ENCODE measurements around the gene KMT2C.

The KMT2C gene

GRCh38 chr7:152200395-152200794, 235.4 kb downstream of the KMT2C start:
- no peak for ATAC-seq
- no peak overlapping the region for H3K27ac Mint-ChIP-seq
- H3K27me3 Mint-ChIP-seq = no peaks in the 10 kb centered on the region
- no peak for DNase-seq
- no peaks in the 10 kb centered on the region for H3K4me1 Mint-ChIP-seq
- H3K4me3 Mint-ChIP-seq = no peak overlapping the region
- H3K9me3 Mint-ChIP-seq = no peaks in the 10 kb centered on the region

DNA sequence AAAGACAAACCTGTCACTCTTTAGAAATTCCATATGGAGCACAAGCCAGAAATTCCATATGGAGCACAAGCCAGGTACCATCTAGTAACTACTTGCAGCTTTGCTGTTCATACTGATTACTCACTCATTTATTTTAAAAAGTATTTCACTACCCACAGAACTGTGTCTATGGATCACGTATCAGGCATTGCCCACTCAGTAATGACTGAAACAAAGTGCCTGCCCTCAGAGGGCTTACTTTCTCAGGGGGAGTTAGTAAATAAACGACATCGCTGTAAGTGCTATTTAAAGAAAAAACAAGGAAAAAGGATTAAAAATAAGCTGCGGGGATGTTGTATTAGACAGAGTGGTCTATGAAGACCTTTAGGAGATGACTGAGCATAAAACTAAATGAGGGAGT, 239.4 kb downstream of the KMT2C start:
- ATAC-seq (no peak), DNase-seq (no peak)
- no peak overlapping the region for H3K4me3 Mint-ChIP-seq
- H3K27me3 Mint-ChIP-seq = no peaks in the 10 kb centered on the region
- H3K4me1 Mint-ChIP-seq = no peaks in the 10 kb centered on the region
- no peaks in the 10 kb centered on the region for H3K9me3 Mint-ChIP-seq
- H3K27ac Mint-ChIP-seq = peak overlapping the region in 1 of 2 donors; percentile 61

DNA sequence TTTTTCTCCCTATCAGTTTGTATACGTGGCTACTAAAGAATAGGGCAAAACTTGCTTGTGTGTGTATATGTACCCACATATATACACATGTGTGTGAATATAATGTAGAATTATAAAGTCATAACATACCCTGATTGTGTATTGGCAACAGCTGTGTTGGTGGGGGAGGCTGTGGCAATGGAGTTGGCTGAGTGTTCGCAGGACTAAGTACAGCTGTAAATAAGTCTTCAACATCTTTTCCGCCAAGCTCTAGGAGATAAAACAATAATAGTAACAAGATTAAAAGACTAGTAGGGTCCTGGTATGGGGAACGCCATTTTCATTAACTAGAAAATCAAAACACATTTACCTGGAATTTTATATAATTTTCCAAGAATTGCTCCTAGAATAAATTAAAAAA, 241.9 kb downstream of the KMT2C start:
- Mint-ChIP-seq H3K27me3 (no peaks in the 10 kb centered on the region), H3K4me3 (no peak overlapping the region)
- no peak for ATAC-seq

GRCh38 chr7:152189061-152189460, 246.7 kb downstream of the KMT2C start:
- no peak for ATAC-seq
- Mint-ChIP-seq H3K9me3 (no peaks in the 10 kb centered on the region), H3K27ac (no peak overlapping the region), H3K27me3 (no peaks in the 10 kb centered on the region), H3K4me3 (no peak overlapping the region), H3K4me1 (no peaks in the 10 kb centered on the region)
- DNase-seq = no peak

More for the DNA sequence above, 241.9 kb downstream of the KMT2C start:
- H3K4me1 Mint-ChIP-seq = no peaks in the 10 kb centered on the region
- peak overlapping the region in 1 of 2 donors; percentile 79 for H3K27ac Mint-ChIP-seq
- H3K9me3 Mint-ChIP-seq = no peaks in the 10 kb centered on the region
- no peak for DNase-seq

DNA sequence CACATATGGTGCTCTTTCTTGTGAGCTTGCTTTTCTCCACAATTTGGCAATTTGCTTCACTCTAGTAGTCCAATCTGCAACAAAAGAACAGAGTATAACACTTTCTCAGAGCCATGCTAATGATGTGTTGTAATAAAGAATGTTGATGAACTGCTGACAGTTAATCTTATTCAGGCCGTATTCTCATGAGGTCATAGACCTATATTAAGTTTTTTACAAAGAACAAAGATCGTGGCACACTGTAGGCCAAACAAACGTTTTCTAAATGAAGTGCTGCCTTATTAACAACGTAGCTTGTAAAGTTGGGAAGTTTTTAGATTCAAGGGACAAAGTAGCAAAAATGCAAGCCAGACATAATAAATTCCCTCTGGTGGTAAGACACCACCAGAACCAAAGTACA, 250.2 kb downstream of the KMT2C start:
- Mint-ChIP-seq H3K4me3 (no peak overlapping the region), H3K27ac (no peak overlapping the region), H3K4me1 (no peaks in the 10 kb centered on the region), H3K27me3 (no peaks in the 10 kb centered on the region), H3K9me3 (no peaks in the 10 kb centered on the region)
- ATAC-seq (no peak), DNase-seq (no peak)

- no peak for DNase-seq
- Mint-ChIP-seq H3K4me3 (no peak overlapping the region), H3K4me1 (no peaks in the 10 kb centered on the region), H3K27me3 (no peaks in the 10 kb centered on the region), H3K9me3 (no peaks in the 10 kb centered on the region), H3K27ac (no peak overlapping the region)
- no peak for ATAC-seq
Observed at GRCh38 chr7:152180587-152180986, 255.2 kb downstream of the KMT2C start.

- no peaks in the 10 kb centered on the region for H3K4me1 Mint-ChIP-seq
- no peak overlapping the region for H3K4me3 Mint-ChIP-seq
Observed at GRCh38 chr7:152180048-152180447, 255.8 kb downstream of the KMT2C start.

GRCh38 chr7:152178405-152179058, 257.3 kb downstream of the KMT2C start:
- Mint-ChIP-seq H3K27me3 (no peaks in the 10 kb centered on the region), H3K4me3 (no peak overlapping the region), H3K9me3 (no peaks in the 10 kb centered on the region), H3K4me1 (no peaks in the 10 kb centered on the region), H3K27ac (no peak overlapping the region)
- DNase-seq = no peak
- ATAC-seq = no peak

More at GRCh38 chr7:152180048-152180447, 255.8 kb downstream of the KMT2C start:
- Mint-ChIP-seq H3K9me3 (no peaks in the 10 kb centered on the region), H3K27ac (peak overlapping the region in 1 of 2 donors; percentile 59), H3K27me3 (no peaks in the 10 kb centered on the region)
- DNase-seq (no peak), ATAC-seq (no peak)

DNA sequence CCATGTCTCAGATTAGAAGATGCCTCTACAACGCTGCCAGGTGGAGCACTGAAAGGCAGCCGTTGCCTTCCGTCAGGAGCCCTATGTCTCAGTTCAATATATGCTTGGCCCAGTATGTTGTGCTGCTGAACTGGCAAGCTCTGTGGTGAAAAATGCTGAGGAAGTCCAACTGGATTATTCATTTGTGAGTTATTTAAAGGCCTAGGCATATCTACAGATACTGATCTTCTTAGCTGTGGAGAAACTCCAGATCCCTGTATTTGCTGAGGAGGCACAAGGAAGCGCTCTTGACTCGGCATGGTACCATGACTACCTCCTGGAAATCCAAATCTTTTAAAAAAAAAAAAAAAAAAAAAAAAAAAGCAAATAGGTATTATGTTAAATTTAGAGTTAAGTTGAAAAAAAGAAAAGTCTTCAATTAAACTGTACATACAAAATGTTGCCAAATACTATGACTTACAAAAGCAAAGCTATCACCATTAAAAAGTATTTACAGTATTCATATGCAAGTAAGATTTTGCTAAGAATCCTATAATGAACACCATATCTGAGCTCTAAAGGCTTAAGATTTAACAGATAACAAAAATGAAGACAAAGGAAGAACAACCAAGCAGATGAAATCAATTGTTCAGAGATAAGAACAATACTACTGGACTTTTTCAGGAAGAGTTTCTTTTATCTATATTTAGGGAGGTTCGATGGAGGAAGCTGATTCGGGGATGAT, 258.0 kb downstream of the KMT2C start:
- no peak for ATAC-seq
- H3K4me3 Mint-ChIP-seq = no peak overlapping the region

DNA sequence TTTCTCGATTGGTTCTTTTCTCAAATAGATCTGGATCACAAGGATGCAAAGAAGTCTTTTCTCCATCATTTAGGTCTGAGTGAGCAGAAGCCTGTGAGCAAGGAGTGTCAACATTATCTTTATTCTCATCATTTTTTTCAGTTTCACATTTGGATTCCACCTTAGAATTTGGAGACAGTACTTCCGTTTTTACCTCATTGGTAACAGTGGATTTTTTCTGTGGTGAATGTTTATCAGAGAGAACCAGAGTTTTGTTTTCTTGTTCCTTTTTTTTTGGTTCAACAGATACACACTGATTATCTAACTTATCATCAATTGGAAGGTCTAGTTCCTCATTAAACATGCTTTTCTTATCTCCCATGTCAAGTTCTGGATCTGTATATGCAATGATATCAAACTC, 259.0 kb downstream of the KMT2C start:
- H3K27me3 Mint-ChIP-seq = no peaks in the 10 kb centered on the region
- H3K4me3 Mint-ChIP-seq = no peak overlapping the region
- no peaks in the 10 kb centered on the region for H3K4me1 Mint-ChIP-seq
- no peak for DNase-seq
- H3K9me3 Mint-ChIP-seq = no peaks in the 10 kb centered on the region
- ATAC-seq = no peak
- no peak overlapping the region for H3K27ac Mint-ChIP-seq

More for the DNA sequence above, 258.0 kb downstream of the KMT2C start:
- Mint-ChIP-seq H3K27me3 (no peaks in the 10 kb centered on the region), H3K27ac (no peak overlapping the region), H3K9me3 (no peaks in the 10 kb centered on the region), H3K4me1 (no peaks in the 10 kb centered on the region)
- no peak for DNase-seq

DNA sequence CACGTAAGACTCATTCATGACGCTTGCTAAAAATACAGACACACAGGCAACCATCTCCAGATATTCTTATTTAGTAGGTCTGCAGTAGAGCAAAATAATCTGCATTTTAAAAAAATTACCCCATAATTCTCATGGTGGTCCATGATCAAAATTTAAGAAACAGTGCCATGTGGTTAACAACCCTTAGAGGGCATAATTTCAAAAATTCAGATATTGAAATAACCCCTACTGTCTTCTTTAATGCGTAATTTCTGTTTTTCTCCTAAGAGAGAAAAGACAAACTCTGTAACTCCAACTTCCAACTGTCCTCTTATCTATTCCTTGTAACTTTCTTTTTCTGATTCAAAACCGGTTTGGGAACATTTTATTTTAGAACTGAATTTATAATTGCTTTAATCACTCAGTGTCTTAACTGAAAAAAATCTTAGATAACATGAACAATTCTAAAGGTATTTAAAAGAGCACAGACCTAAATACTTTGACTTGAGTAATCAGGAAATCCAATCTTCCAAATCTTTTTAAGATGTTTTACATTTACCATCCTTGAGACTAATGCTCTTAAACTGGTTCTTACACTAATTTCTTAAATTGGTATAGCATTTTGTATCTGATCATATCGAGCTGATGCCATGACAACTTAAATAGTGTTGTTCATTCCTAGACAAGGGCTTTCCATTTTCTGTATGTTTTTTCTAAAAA, 262.3 kb downstream of the KMT2C start:
- DNase-seq (no peak), ATAC-seq (no peak)
- no peaks in the 10 kb centered on the region for H3K27me3 Mint-ChIP-seq
- H3K4me3 Mint-ChIP-seq = no peak overlapping the region
- H3K9me3 Mint-ChIP-seq = no peaks in the 10 kb centered on the region
- no peaks in the 10 kb centered on the region for H3K4me1 Mint-ChIP-seq
- H3K27ac Mint-ChIP-seq = peak overlapping the region in 1 of 2 donors; percentile 85

- H3K4me1 Mint-ChIP-seq = peaks cover 13% of the 10 kb centered on the region
- DNase-seq = no peak
- no peaks in the 10 kb centered on the region for H3K27me3 Mint-ChIP-seq
- H3K4me3 Mint-ChIP-seq = no peak overlapping the region
- no peaks in the 10 kb centered on the region for H3K9me3 Mint-ChIP-seq
- no peak for ATAC-seq
- H3K27ac Mint-ChIP-seq = peak overlapping the region in 1 of 2 donors; percentile 51
Observed at GRCh38 chr7:152162287-152162686, 273.5 kb downstream of the KMT2C start.

- no peak overlapping the region for H3K4me3 Mint-ChIP-seq
- H3K9me3 Mint-ChIP-seq = no peaks in the 10 kb centered on the region
- no peaks in the 10 kb centered on the region for H3K27me3 Mint-ChIP-seq
- H3K4me1 Mint-ChIP-seq = peaks cover 13% of the 10 kb centered on the region
- DNase-seq = no peak
- H3K27ac Mint-ChIP-seq = no peak overlapping the region
- no peak for ATAC-seq
Observed at GRCh38 chr7:152161171-152161570, 274.6 kb downstream of the KMT2C start.

GRCh38 chr7:152158801-152159587, 276.8 kb downstream of the KMT2C start:
- Mint-ChIP-seq H3K4me3 (no peak overlapping the region), H3K27ac (peak overlapping the region; percentile 75 to 90), H3K9me3 (no peaks in the 10 kb centered on the region), H3K27me3 (no peaks in the 10 kb centered on the region), H3K4me1 (peaks cover 13% of the 10 kb centered on the region)
- DNase-seq (no peak), ATAC-seq (peak; percentile 78)

DNA sequence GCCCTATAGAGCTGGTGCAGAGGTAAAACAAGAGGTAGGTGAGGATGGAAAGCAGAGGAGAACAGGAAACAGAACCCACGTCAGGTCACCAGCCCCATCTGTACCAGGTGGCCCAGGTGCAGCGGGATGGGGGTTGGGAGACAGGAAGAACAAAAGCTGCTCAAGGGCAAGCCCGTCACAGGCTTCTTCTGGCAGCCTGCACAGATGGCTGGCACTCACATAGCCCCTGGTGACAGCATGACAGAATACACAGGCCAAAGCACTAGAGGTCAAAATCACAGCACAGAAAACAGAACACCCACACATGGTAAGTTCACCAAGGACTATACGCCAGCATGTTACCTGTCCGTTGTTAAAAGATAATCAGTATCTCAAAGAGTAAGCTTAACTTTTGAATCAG, 283.5 kb downstream of the KMT2C start:
- ATAC-seq (no peak), DNase-seq (no peak)
- H3K27me3 Mint-ChIP-seq = no peaks in the 10 kb centered on the region
- H3K4me1 Mint-ChIP-seq = peaks cover 5% of the 10 kb centered on the region
- peak overlapping the region in 1 of 2 donors; percentile 84 for H3K27ac Mint-ChIP-seq
- H3K9me3 Mint-ChIP-seq = no peaks in the 10 kb centered on the region
- H3K4me3 Mint-ChIP-seq = no peak overlapping the region
